ENCODE data around the gene SFTA2. TPM values are rescaled to one million over a fixed set of nuclear protein-coding genes. Genes with fewer than 3 reads are reported as not detected.

Gene SFTA2
- total and polyA plus RNA-seq, 8 donors, result 2.8 to 94.7 (median 15.2) TPM; not detected in 3

- intact Hi-C loops (cut with DNase I; ENCODE audit: low total_unique reads), result no loop called here
- Histone ChIP-seq H3K36me3 (peaks cover 22 to 47% (median 46%) of the 10 kb centered on the region in 4 donors), H3K4me1 (peaks cover 30 to 69% (median 48%) of the 10 kb centered on the region in 4 donors), H3K4me3 (no peak overlapping the region), H3K27ac (no peak overlapping the region), H3K27me3 (peaks cover 0 to 4% (median 0%) of the 10 kb centered on the region in 3 donors), H3K9me3 (no peaks in the 10 kb centered on the region)
- DNase-seq, result no peak
- WGBS, 5 donors, result 49 to 62% (median 53%) methylated on average over 6 of the region's 6 CpGs
- no peak for TF ChIP-seq POLR2AphosphoS5 (IDR thresholded peaks at IDR 0.05)
- TF ChIP-seq CTCF (IDR thresholded peaks at IDR 0.05), result no peak
- TF ChIP-seq POLR2A (IDR thresholded peaks at IDR 0.05), result no peak
- no peak for TF ChIP-seq EP300 (IDR thresholded peaks at IDR 0.05)
These were observed 43.8 kb downstream of the SFTA2 start for GRCh38 chr6:30887901-30888815.

GRCh38 chr6:30886897-30887255 is 45.1 kb downstream of the SFTA2 start:
- peaks cover 9 to 35% (median 33%) of the 10 kb centered on the region in 4 donors for H3K36me3 ChIP-seq
- H3K4me3 ChIP-seq, result peak overlapping the region in 1 of 4 donors; percentile 80
- no peaks in the 10 kb centered on the region for H3K9me3 ChIP-seq
- no peak for DNase-seq
- peaks cover 38 to 81% (median 60%) of the 10 kb centered on the region in 4 donors for H3K4me1 ChIP-seq
- peaks cover 0 to 4% (median 0%) of the 10 kb centered on the region in 3 donors for H3K27me3 ChIP-seq
- intact Hi-C loops (cut with DNase I; ENCODE audit: low total_unique reads), result no loop called here
- H3K27ac ChIP-seq, result peak overlapping the region in 3 of 5 donors; percentile 93 to 95 (median 94)
- TF ChIP-seq EP300 (IDR thresholded peaks at IDR 0.05) (no peak), POLR2A (IDR thresholded peaks at IDR 0.05) (no peak), POLR2AphosphoS5 (IDR thresholded peaks at IDR 0.05) (no peak), CTCF (IDR thresholded peaks at IDR 0.05) (no peak)

GRCh38 chr6:30885999-30886896 is 45.7 kb downstream of the SFTA2 start:
- Histone ChIP-seq H3K9me3 (no peaks in the 10 kb centered on the region), H3K4me3 (peak overlapping the region; percentile 79 to 92 (median 80)), H3K27ac (peak overlapping the region; percentile 92 to 95 (median 93)), H3K27me3 (peaks cover 0 to 4% (median 0%) of the 10 kb centered on the region in 3 donors), H3K36me3 (peaks cover 6 to 28% (median 27%) of the 10 kb centered on the region in 4 donors), H3K4me1 (peaks cover 38 to 86% (median 63%) of the 10 kb centered on the region in 4 donors)
- WGBS, 5 donors, result 18 to 30% (median 19%) methylated on average over 16 to 18 of the region's 18 CpGs
- TF ChIP-seq EP300 (IDR thresholded peaks at IDR 0.05), result no peak
- TF ChIP-seq POLR2AphosphoS5 (IDR thresholded peaks at IDR 0.05), result peak in 1 of 3 donors; percentile 24
- intact Hi-C loops (cut with DNase I; ENCODE audit: low total_unique reads), result no loop called here
- peak; percentile 49 to 86 for DNase-seq

GRCh38 chr6:30885481-30885998 is 46.4 kb downstream of the SFTA2 start:
- peak in 2 of 3 donors; percentile 3 to 7 for TF ChIP-seq POLR2AphosphoS5 (IDR thresholded peaks at IDR 0.05)
- no peak for TF ChIP-seq CTCF (IDR thresholded peaks at IDR 0.05)
- peak overlapping the region; percentile 79 to 92 (median 80) for H3K4me3 ChIP-seq
- peaks cover 0 to 4% (median 0%) of the 10 kb centered on the region in 3 donors for H3K27me3 ChIP-seq
- peaks cover 3 to 21% (median 20%) of the 10 kb centered on the region in 4 donors for H3K36me3 ChIP-seq
- intact Hi-C loops (cut with DNase I; ENCODE audit: low total_unique reads), result no loop called here
- H3K27ac ChIP-seq, result peak overlapping the region; percentile 92 to 95 (median 93)
- WGBS, 5 donors, result 18 to 27% (median 22%) methylated on average over 7 of the region's 7 CpGs
- H3K9me3 ChIP-seq, result no peaks in the 10 kb centered on the region
- DNase-seq, result peak; percentile 48 to 91
- H3K4me1 ChIP-seq, result peaks cover 38 to 80% (median 63%) of the 10 kb centered on the region in 4 donors
